ENCODE measurements around the gene GRIK4.

DNA sequence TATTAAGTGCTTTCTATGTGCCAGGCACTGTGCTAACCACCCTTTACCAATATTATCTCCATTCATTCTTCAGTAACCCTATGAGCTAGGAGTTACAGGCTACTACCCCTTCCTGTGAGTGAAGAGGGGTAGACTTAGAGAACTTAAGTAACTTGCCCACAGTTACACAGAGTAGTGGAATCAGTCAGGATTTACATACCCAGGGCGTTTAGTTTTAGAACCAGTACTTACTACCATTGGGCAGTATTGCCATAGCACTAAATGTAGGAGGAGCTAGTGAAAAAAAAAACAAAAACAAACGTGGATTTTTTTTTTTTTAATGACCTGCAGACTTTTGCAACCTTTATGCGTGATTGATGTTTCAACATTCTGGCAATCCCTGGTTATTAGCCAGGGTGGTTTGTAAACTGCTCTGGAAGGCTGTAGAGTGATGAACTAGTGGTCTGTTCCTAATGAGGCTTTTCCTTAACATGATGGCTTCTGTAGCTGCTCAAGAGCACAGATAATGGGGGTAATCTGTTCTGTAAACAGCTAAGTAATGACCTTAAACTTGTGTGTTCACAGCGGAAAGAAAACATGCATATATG is 523.7 kb downstream of the GRIK4 start:
- TF ChIP-seq, protein P1, sequence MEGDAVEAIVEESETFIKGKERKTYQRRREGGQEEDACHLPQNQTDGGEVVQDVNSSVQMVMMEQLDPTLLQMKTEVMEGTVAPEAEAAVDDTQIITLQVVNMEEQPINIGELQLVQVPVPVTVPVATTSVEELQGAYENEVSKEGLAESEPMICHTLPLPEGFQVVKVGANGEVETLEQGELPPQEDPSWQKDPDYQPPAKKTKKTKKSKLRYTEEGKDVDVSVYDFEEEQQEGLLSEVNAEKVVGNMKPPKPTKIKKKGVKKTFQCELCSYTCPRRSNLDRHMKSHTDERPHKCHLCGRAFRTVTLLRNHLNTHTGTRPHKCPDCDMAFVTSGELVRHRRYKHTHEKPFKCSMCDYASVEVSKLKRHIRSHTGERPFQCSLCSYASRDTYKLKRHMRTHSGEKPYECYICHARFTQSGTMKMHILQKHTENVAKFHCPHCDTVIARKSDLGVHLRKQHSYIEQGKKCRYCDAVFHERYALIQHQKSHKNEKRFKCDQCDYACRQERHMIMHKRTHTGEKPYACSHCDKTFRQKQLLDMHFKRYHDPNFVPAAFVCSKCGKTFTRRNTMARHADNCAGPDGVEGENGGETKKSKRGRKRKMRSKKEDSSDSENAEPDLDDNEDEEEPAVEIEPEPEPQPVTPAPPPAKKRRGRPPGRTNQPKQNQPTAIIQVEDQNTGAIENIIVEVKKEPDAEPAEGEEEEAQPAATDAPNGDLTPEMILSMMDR (IDR thresholded peaks at IDR 0.05; ENCODE audit: extremely low read depth in 1 of 2, insufficient read depth in 1 of 2, low read depth in 1 of 2, low read length in 2 of 2): no peak
- TF ChIP-seq, protein P2, sequence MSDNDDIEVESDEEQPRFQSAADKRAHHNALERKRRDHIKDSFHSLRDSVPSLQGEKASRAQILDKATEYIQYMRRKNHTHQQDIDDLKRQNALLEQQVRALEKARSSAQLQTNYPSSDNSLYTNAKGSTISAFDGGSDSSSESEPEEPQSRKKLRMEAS (IDR thresholded peaks at IDR 0.05; ENCODE audit: insufficient read depth, insufficient read length): no peak
